Uterus (tissue), 4 donors: ENCODE data around the gene PMPCA. TPM values are rescaled to one million over a fixed set of nuclear protein-coding genes. Genes with fewer than 3 reads are reported as not detected.

Experiments
- DNase-seq, 2 donors: peaks; one replicate each; pipeline ENCODE4 v3.0.0-alpha.2; 2019 to 2020
- H3K27ac ChIP-seq, 2 donors: fragments of 200-600 bp; sonication (generic); 1 replicate in 1 of 2; 2 replicates in 1 of 2; pipeline ENCODE4 v1.5.1; 2016 to 2018
- H3K27me3 ChIP-seq, 2 donors: fragments of 200-600 bp; sonication (generic); one replicate each; pipeline ENCODE4 v1.5.1; 2018 to 2019; ENCODE audit warnings: control low read depth in 1 of 2
- H3K36me3 ChIP-seq, 2 donors: fragments of 200-600 bp; sonication (generic); one replicate each; pipeline ENCODE4 v1.5.1; 2019; ENCODE audit warnings: control low read depth in 1 of 2
- H3K4me1 ChIP-seq, 2 donors: fragments of 200-600 bp; sonication (generic); one replicate each; pipeline ENCODE4 v1.5.1; 2018 to 2019; ENCODE audit warnings: control low read depth in 1 of 2
- H3K4me3 ChIP-seq, 2 donors: fragments of 200-600 bp; sonication (generic); 1 replicate in 1 of 2; 2 replicates in 1 of 2; pipeline ENCODE4 v1.5.1; 2018 to 2019; ENCODE audit warnings: mild to moderate bottlenecking in 1 of 2
- H3K9me3 ChIP-seq, 2 donors: fragments of 200-600 bp; sonication (generic); one replicate each; pipeline ENCODE4 v1.5.1; 2019; ENCODE audit warnings: control low read depth in 1 of 2
- CTCF ChIP-seq, 4 experiments: fragments of 200-600 bp in 2 of 4; fragments of 450-650 bp in 2 of 4; sonication (generic) in 2 of 4; IDR thresholded peaks; one replicate each; pipeline ENCODE4 v1.5.1; 2016 to 2019; ENCODE audit warnings: antibody characterized with exemption in 4 of 4, mild to moderate bottlenecking in 2 of 4, moderate library complexity in 1 of 4
- POLR2A ChIP-seq, 2 donors: fragments of 450-650 bp; IDR thresholded peaks; one replicate each; pipeline ENCODE4 v1.6.1; 2016; ENCODE audit warnings: antibody characterized with exemption in 2 of 2, mild to moderate bottlenecking in 1 of 2, moderate library complexity in 1 of 2
- intact Hi-C: fragments of 100-400 bp; cut with DNase I; formaldehyde crosslinking; loops from one replicate; pipeline ENCODE4 v1.15.1; 2023; ENCODE audit warnings: low total_unique reads
- total RNA-seq, 4 donors: library from RNA; depleted of rRNA in 3 of 4; stranded (reverse); fragments of >200 nt in 3 of 4; gene quantifications; one replicate each; pipeline versions ENCODE4 v1.1.0 to v1.2.4, GENCODE V29; 2014 to 2023
- donor health status: DM: yes; HTN: yes; CAD: no.

The PMPCA gene
- total RNA-seq, 4 donors from 2014 or later: 0.77 to 39.0 (median 29.5) TPM

- no peaks in the 10 kb centered on the region for H3K27me3 ChIP-seq
- no peaks in the 10 kb centered on the region for H3K36me3 ChIP-seq
- peak overlapping the region; percentile 70 to 94 for H3K4me3 ChIP-seq
- intact Hi-C loops: no loop called here
- H3K9me3 ChIP-seq: no peaks in the 10 kb centered on the region
- H3K27ac ChIP-seq: peak overlapping the region; percentile 78 to 80
- no peak for TF ChIP-seq POLR2A (IDR thresholded peaks at IDR 0.05)
- no peak for TF ChIP-seq CTCF (IDR thresholded peaks at IDR 0.05)
- peaks cover 0 to 8% of the 10 kb centered on the region in 2 donors for H3K4me1 ChIP-seq
- DNase-seq: no peak
Measured at GRCh38 chr9:136409557-136410455, 652 bp upstream of the PMPCA start.

- Histone ChIP-seq H3K4me3 (peak overlapping the region; percentile 70 to 94), H3K4me1 (peaks cover 0 to 8% of the 10 kb centered on the region in 2 donors), H3K9me3 (no peaks in the 10 kb centered on the region), H3K27ac (no peak overlapping the region), H3K36me3 (no peaks in the 10 kb centered on the region), H3K27me3 (no peaks in the 10 kb centered on the region)
- TF ChIP-seq CTCF (IDR thresholded peaks at IDR 0.05) (no peak), POLR2A (IDR thresholded peaks at IDR 0.05) (no peak)
- intact Hi-C loops: no loop called here
- DNase-seq: no peak
Measured at GRCh38 chr9:136411378-136411777, 920 bp downstream of the PMPCA start.

- H3K27me3 ChIP-seq: no peaks in the 10 kb centered on the region
- intact Hi-C loops: no loop called here
- H3K4me3 ChIP-seq: no peak overlapping the region
- peaks cover 0 to 8% of the 10 kb centered on the region in 2 donors for H3K4me1 ChIP-seq
- no peak overlapping the region for H3K27ac ChIP-seq
- no peak for TF ChIP-seq POLR2A (IDR thresholded peaks at IDR 0.05)
- H3K36me3 ChIP-seq: no peaks in the 10 kb centered on the region
- no peak for DNase-seq
- no peaks in the 10 kb centered on the region for H3K9me3 ChIP-seq
Measured at GRCh38 chr9:136412962-136413361, 2.5 kb downstream of the PMPCA start.

GRCh38 chr9:136416427-136416826 is 6.0 kb downstream of the PMPCA start:
- Histone ChIP-seq H3K36me3 (no peaks in the 10 kb centered on the region), H3K9me3 (no peaks in the 10 kb centered on the region), H3K27ac (no peak overlapping the region), H3K27me3 (no peaks in the 10 kb centered on the region), H3K4me1 (no peaks in the 10 kb centered on the region), H3K4me3 (no peak overlapping the region)
- DNase-seq: no peak
- TF ChIP-seq CTCF (IDR thresholded peaks at IDR 0.05): no peak
- TF ChIP-seq POLR2A (IDR thresholded peaks at IDR 0.05): no peak
- intact Hi-C loops: no loop called here

GRCh38 chr9:136416914-136417313 is 6.5 kb downstream of the PMPCA start:
- H3K9me3 ChIP-seq: no peaks in the 10 kb centered on the region
- no peak for TF ChIP-seq CTCF (IDR thresholded peaks at IDR 0.05)
- no peak for TF ChIP-seq POLR2A (IDR thresholded peaks at IDR 0.05)
- no peaks in the 10 kb centered on the region for H3K36me3 ChIP-seq
- intact Hi-C loops: no loop called here
- H3K4me1 ChIP-seq: no peaks in the 10 kb centered on the region
- no peak overlapping the region for H3K4me3 ChIP-seq
- no peak for DNase-seq
- H3K27ac ChIP-seq: no peak overlapping the region
- H3K27me3 ChIP-seq: no peaks in the 10 kb centered on the region
